ENCODE data around the gene SPDYE4.

SPDYE4 gene

GRCh38 chr17:8782176-8782575 lies 23.8 kb upstream of the SPDYE4 start:
- no peak for DNase-seq

- DNase-seq: no peak
Measured at GRCh38 chr17:8781776-8782175, 23.4 kb upstream of the SPDYE4 start.

- DNase-seq: no peak
Measured at GRCh38 chr17:8776881-8777280, 18.5 kb upstream of the SPDYE4 start.

- no peak for DNase-seq
Measured at GRCh38 chr17:8776248-8776647, 17.9 kb upstream of the SPDYE4 start.

GRCh38 chr17:8766731-8767130 lies 8.4 kb upstream of the SPDYE4 start:
- no peak for DNase-seq

- DNase-seq: no peak
Measured at GRCh38 chr17:8762012-8762411, 3.7 kb upstream of the SPDYE4 start.

- DNase-seq: no peak
Measured at GRCh38 chr17:8757189-8757588, 1.2 kb downstream of the SPDYE4 start.

GRCh38 chr17:8755590-8756255 lies 2.6 kb downstream of the SPDYE4 start:
- DNase-seq: no peak

- no peak for DNase-seq
Measured at GRCh38 chr17:8754890-8755289, 3.5 kb downstream of the SPDYE4 start.

GRCh38 chr17:8753976-8754440 lies 4.3 kb downstream of the SPDYE4 start:
- no peak for DNase-seq

- DNase-seq: no peak
Measured at GRCh38 chr17:8753136-8753975, 5.0 kb downstream of the SPDYE4 start.

GRCh38 chr17:8749616-8750015 lies 8.7 kb downstream of the SPDYE4 start:
- DNase-seq: no peak

GRCh38 chr17:8747742-8748141 lies 10.6 kb downstream of the SPDYE4 start:
- no peak for DNase-seq

- peak; percentile 53 for DNase-seq
Measured at GRCh38 chr17:8746501-8747236, 11.7 kb downstream of the SPDYE4 start.

- DNase-seq: peak; percentile 91
Measured at GRCh38 chr17:8745586-8746500, 12.5 kb downstream of the SPDYE4 start.

GRCh38 chr17:8744086-8744785 lies 14.1 kb downstream of the SPDYE4 start:
- no peak for DNase-seq

- DNase-seq: no peak
Measured at GRCh38 chr17:8742819-8743218, 15.5 kb downstream of the SPDYE4 start.

- DNase-seq: no peak
Measured at GRCh38 chr17:8742274-8742673, 16.1 kb downstream of the SPDYE4 start.

GRCh38 chr17:8741771-8742170 lies 16.6 kb downstream of the SPDYE4 start:
- no peak for DNase-seq

GRCh38 chr17:8741366-8741765 lies 17.0 kb downstream of the SPDYE4 start:
- no peak for DNase-seq

- DNase-seq: no peak
Measured at GRCh38 chr17:8740486-8740885, 17.9 kb downstream of the SPDYE4 start.

GRCh38 chr17:8739097-8739496 lies 19.2 kb downstream of the SPDYE4 start:
- DNase-seq: no peak
